AG09319 (cell line): Measurements from ENCODE around the gene ATP6V1B1.

Experiments used
- DNase-seq: peaks from one replicate; pipeline ENCODE4 v3.0.0-alpha.2; 2010; ENCODE audit warnings: low read depth; ENCODE audit errors: extremely low read depth
- TF ChIP-seq, protein P1 (sequence below): IDR thresholded peaks from 2 replicates; pipeline ENCODE4 v1.5.1; 2011; ENCODE audit warnings: low read depth, mild to moderate bottlenecking, inconsistent platforms, low read length, moderate library complexity

Gene ATP6V1B1

DNA sequence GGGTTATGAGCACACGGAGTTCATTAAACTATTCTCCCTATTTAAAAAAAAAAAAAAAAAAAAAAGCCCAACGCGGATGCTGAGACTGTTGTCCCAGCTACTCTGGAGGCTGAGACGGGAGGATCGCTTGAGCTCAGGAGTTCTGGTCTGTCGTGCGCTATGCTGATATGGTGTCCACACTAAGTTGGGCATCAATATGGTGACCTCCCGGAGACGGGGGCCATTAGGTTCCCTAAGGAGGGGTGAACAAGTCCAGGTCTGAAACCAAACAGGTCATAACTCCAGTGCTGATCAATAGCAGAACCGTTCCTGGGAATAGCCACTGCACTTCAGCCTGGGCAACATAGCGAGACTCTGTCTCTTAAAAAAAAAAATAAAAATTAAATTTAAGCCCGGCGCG lies 29.8 kb downstream of the ATP6V1B1 start:
- DNase-seq: no peak
- TF ChIP-seq, protein P1, sequence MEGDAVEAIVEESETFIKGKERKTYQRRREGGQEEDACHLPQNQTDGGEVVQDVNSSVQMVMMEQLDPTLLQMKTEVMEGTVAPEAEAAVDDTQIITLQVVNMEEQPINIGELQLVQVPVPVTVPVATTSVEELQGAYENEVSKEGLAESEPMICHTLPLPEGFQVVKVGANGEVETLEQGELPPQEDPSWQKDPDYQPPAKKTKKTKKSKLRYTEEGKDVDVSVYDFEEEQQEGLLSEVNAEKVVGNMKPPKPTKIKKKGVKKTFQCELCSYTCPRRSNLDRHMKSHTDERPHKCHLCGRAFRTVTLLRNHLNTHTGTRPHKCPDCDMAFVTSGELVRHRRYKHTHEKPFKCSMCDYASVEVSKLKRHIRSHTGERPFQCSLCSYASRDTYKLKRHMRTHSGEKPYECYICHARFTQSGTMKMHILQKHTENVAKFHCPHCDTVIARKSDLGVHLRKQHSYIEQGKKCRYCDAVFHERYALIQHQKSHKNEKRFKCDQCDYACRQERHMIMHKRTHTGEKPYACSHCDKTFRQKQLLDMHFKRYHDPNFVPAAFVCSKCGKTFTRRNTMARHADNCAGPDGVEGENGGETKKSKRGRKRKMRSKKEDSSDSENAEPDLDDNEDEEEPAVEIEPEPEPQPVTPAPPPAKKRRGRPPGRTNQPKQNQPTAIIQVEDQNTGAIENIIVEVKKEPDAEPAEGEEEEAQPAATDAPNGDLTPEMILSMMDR: no peak

DNA sequence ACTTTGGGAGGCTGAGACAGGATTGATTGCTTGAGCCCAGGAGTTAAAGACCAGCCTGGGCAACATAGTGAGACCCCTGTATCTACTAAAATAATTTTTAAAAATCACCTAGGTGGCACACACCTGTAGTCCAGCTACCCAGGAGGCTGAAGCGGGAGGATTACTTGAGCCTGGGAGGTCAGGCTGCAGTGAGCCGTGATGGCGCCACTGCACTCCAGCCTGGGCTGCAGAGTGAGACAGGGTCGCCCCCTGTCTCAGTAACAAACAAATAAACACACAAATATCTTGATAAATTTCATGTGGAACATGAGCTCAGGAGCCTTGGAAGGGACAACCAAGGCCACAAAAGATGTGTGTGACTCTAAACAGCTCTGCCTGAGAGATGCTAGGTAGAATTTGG lies 31.0 kb downstream of the ATP6V1B1 start:
- TF ChIP-seq, protein P1: no peak
- DNase-seq: no peak

DNA sequence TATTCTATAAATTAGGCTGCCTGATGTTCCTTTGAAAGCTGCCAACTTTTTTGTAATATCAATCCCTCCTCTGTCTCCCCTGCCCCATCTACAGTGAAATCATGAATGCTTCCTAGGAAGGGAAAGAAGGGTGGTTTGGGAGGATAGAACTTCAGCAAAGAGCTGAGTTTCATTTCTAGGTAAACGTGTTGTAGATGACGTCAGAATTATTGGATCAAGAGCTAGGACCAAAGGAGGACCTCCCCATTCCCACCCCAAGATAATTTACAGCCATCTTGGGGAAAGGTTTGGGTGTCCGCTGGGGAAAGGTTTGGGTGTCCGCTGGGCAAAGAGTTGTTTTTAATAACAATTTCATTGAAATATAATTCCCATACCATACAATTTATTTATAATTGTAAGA lies 31.5 kb downstream of the ATP6V1B1 start:
- DNase-seq: no peak
- TF ChIP-seq, protein P1: no peak

DNA sequence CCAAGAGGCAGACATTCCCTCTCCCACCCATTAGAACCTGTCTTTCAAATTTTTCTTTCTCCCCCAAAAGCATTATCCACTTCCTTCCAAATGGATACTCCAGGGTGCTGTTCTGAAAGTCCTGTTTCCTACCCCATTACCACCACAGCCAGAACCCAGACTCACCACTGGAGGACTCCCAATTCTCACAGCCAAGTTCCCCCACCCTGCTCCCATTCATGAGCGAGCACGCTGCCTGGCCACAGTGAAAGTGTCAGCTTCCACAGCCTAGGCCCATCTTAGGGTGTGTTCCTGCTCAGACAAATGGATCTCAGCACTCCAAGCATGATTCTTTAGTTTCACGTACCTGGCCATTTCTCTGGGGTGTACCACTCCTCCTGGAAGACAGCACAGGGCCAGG lies 38.9 kb downstream of the ATP6V1B1 start:
- DNase-seq: no peak
- TF ChIP-seq, protein P1: no peak

DNA sequence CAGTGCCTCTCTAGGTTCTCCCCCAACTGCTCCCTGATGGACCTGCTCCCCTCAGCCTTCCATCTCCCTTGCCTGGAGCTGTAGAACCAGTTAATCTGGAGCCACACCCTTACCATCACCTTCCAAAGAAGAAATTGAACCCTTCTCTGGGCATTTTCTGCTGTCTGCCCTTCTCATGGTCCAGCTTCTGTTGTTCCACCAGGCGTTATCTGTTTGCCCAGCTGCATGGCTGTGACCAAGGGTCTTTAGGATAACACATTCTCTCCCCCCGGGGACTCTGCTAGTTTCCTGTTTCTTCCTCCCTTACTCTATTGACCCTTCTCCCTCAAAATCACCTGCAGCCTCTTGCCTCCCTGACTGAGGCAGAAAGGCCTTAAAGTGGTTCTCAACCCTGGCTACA lies 39.5 kb downstream of the ATP6V1B1 start:
- no peak for DNase-seq
- TF ChIP-seq, protein P1: no peak

DNA sequence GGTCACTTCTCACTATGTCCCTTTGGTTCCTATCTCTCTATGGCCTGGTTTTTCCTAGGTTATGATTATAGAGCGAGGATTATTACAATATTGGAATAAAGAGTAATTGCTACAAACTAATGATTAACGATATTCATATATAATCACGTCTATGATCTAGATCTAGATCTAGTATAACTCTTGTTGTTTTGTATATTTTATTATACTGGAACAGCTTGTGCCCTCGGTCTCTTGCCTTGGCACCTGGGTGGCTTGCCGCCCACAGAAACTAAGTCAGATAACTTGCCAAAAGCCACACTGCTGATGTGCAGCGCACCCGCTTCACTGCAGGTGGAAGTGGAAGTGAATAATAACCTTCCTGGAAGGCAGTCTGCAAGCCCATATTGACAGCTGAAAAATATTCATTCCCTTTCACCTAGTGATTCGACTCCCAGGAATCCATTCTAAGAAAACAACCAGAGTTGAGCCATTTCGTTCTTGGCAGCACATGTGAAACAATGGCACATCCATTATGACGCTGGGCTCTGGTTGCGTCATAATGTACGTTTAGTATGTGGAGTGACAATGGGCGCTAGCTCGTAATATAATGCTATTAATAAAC lies 42.0 kb downstream of the ATP6V1B1 start:
- peak; percentile 35 for DNase-seq
- TF ChIP-seq, protein P1: no peak

DNA sequence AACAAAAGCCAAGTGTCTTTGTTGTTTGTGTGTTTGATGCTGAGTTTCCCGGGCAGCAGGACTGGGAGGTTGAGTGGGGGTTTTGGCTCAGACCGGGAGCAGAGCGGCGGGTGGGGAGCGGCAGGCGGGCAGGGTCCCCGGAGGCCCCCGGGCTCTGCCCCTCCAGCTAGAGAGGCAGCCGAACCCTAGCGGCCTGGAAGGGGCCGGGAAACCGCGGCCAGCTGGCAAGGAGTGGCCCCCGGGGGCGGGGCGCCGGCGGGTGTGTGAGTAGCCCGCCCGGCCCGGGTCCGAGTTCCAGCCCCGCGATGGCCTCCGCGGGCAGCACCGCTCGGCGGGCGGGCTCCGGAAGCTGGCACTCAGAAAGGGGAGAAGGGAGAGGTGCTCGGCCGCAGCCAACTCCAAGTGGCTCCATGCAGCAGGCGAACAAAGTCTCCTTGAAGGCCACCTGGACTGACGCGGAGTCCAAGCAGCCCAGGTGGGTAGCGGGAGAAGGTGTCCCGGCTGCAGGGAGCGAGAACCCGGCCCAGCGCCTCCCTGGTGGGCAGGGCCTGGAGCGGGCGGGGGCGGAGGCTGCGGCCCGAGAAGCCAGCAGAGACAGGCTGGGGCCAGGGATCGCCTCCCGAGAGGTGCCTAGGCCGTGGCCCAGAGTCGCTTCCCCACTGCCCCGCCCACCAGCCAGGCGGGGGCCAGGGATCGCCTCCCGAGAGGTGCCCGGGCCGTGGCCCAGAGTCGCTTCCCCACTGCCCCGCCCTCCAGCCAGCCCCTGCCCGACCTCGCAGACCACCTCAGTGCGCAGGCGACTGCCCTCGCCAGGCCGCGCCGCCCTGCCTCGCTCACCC lies 42.9 kb downstream of the ATP6V1B1 start, which contains the start of gene ANKRD53:
TSS of gene ANKRD53 (plus strand) at position 290 of the 839 bp plus-strand sequence. CDS start at position 306, 16 bp downstream.
- DNase-seq: no peak
- TF ChIP-seq, protein P1: no peak
